ENCODE measurements around the gene RETN. TPM values are rescaled to one million over a fixed set of nuclear protein-coding genes. Genes with fewer than 3 reads are reported as not detected.

The RETN gene
- total RNA-seq, 2 donors from 2014 or later = not detected

DNA sequence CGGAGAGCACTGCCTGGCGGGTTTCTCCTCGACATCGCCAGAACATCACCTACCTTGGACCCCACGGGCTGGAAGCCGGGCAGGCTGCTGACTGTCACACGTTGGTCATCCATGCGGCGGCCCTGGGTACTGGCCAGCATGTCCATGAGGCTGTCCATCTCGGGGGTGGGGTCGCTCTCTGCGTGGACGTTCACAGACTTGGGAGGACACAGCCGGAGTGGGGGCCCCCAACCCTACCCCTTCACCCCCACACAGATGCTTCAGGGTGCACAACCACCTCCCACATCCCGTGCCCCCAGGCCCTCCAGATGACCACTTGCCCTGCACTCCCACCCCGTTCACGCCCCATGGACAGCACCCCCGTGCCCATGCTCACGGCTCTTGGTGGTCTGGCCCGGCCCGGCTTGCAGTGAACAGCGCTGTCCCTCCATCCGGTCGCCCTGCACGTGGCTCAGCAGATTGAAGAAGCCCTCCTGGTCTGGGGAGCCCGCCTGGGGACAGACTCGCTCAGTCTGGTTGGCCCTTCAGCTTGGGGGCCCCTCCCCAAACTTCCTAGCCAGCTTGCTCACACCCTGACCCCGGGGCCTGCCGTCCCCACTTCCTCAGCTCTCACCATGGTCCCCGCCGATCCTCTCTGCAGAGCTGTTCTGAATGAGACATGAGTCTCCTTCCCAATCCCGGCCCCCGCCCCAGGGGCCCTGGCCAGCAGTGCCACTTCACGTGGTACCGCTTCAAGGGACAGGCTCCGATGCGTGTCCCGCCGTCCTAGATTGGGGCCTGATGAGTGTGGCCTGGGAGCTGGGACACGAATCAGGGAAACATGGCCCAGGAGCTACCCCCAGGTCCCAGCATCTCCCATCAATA is 36.3 kb upstream of the RETN start:
- ATAC-seq (replicated peaks) = no peak
- H3K27ac Mint-ChIP-seq = no peak overlapping the region
- H3K9me3 Mint-ChIP-seq = no peaks in the 10 kb centered on the region
- H3K27me3 Mint-ChIP-seq = no peaks in the 10 kb centered on the region
- H3K4me1 Mint-ChIP-seq = peaks cover 22% of the 10 kb centered on the region
- peaks cover 34% of the 10 kb centered on the region for H3K36me3 Mint-ChIP-seq (ENCODE audit: low read depth)
- no peak overlapping the region for H3K4me3 Mint-ChIP-seq

DNA sequence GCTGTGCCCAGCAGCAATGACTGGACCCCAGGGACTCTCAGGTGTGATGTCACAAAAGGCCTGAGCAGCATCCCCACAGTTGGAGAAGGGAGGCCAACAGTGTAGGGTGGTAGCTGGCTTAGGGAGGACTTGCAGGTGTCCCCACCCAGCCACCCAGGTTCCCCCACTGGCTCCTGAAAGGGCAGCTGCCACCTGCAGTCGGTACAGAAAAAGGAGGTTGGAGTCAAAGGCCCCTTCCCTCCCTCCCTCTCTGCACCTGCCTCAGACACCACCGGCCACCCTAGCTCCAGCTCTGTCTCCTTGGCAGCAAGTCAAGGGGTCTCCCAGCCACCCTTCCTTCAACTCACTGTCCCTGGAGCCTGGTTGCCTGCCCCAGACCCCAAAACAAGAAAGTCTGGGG is 35.2 kb upstream of the RETN start, which contains the start of gene PCP2:
Gene PCP2, minus strand, starts transcription at position 22 of the 400 bp plus-strand sequence. CDS start 262 bp downstream, outside the sequence.
- Mint-ChIP-seq H3K4me3 (peak within 1 kb of the TSS; percentile 83), H3K36me3 (ENCODE audit: low read depth) (peaks cover 34% of the 10 kb centered on the region), H3K4me1 (peaks cover 16% of the 10 kb centered on the region), H3K27ac (peak within 1 kb of the TSS; percentile 28), H3K9me3 (no peaks in the 10 kb centered on the region), H3K27me3 (no peaks in the 10 kb centered on the region)
- ATAC-seq (replicated peaks) = no peak

DNA sequence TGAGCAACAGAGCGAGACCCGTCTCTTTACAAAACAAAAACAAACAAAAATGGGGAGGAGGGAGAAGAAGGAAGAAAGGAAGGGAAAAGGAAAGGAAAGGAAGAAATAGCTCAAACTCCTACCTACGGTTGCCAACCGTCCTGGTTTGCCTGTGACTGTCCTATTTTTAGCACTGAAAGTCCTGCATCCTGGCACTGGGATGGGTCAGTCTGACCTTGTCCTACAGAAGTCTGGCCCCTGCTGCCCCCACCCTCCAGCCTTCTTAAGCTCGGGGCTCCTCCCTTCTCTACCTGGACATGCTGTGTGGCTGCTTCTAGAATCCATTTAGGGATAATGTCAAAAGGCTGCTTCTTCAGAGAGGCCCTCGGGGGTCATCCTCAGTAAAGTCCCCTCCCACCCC is 33.2 kb upstream of the RETN start:
- Mint-ChIP-seq H3K4me3 (peak overlapping the region; percentile 83), H3K27ac (peak overlapping the region; percentile 88), H3K36me3 (ENCODE audit: low read depth) (peaks cover 39% of the 10 kb centered on the region), H3K4me1 (peaks cover 15% of the 10 kb centered on the region), H3K27me3 (no peaks in the 10 kb centered on the region), H3K9me3 (no peaks in the 10 kb centered on the region)
- no peak for ATAC-seq (replicated peaks)

DNA sequence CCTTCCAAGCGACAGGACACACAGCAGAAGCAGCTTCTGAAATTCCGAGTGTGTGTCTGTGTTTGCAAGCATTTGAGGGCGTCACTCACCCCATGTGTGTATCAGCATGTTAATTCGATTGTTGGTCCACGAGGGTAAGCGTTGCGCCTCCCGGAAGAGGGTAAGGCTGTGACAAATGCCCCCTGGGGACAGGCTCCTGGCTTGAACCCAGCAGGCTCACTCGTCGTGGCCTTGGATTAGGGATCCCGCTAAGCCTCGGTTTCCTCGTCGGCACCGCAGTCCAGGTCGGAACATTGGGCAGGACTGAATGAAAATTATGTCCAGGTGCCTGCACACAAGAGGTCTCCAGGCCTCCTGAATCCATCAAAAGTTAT is 32.5 kb upstream of the RETN start:
- H3K9me3 Mint-ChIP-seq = no peaks in the 10 kb centered on the region
- no peaks in the 10 kb centered on the region for H3K27me3 Mint-ChIP-seq
- ATAC-seq (replicated peaks) = no peak
- peak overlapping the region; percentile 88 for H3K27ac Mint-ChIP-seq
- peak overlapping the region; percentile 83 for H3K4me3 Mint-ChIP-seq
- H3K4me1 Mint-ChIP-seq = peaks cover 15% of the 10 kb centered on the region
- peaks cover 39% of the 10 kb centered on the region for H3K36me3 Mint-ChIP-seq (ENCODE audit: low read depth)

DNA sequence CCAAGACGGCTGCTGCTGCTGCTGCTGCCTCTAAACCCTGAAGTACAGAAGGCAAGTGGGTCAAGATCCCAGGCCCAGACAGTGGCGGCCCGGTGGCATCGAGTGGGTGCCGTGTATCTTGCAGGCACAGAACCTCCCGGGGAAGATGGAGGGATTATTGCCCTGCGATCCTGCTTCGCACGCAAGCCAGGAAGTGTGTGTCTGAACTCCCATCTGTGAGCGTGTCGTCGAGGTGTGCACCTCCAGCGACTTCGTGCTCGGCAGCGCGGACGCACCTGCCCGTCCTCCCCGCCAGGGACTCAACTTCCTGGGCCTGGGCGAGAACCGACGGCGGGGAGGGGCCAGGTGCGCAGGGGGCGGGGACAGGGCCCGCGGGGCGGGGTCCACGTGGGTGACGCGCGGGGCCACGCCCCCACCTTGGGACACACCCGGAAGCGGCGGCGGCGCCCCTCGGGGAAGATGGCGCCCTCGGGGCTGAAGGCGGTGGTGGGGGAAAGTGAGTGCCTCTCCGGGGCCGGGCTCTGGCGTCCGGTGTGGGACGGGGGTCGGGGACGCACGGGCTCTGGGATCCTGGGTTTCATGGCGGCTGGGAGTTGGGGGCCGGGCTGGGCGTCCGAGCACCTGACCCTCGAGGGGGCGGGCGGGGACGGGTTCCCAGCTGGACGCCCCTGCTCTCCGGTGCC is 32.0 kb upstream of the RETN start, which contains the start of gene STXBP2:
Gene STXBP2, plus strand, starts transcription at position 420 of the 683 bp plus-strand sequence. Its CDS starts 40 bp downstream, at position 460.
- H3K4me3 Mint-ChIP-seq = peak within 1 kb of the TSS; percentile 83
- H3K9me3 Mint-ChIP-seq = no peaks in the 10 kb centered on the region
- H3K4me1 Mint-ChIP-seq = peaks cover 15% of the 10 kb centered on the region
- H3K36me3 Mint-ChIP-seq (ENCODE audit: low read depth) = peaks cover 34% of the 10 kb centered on the region
- peak; percentile 98 for ATAC-seq (replicated peaks)
- peak within 1 kb of the TSS; percentile 88 for H3K27ac Mint-ChIP-seq
- H3K27me3 Mint-ChIP-seq = no peaks in the 10 kb centered on the region

DNA sequence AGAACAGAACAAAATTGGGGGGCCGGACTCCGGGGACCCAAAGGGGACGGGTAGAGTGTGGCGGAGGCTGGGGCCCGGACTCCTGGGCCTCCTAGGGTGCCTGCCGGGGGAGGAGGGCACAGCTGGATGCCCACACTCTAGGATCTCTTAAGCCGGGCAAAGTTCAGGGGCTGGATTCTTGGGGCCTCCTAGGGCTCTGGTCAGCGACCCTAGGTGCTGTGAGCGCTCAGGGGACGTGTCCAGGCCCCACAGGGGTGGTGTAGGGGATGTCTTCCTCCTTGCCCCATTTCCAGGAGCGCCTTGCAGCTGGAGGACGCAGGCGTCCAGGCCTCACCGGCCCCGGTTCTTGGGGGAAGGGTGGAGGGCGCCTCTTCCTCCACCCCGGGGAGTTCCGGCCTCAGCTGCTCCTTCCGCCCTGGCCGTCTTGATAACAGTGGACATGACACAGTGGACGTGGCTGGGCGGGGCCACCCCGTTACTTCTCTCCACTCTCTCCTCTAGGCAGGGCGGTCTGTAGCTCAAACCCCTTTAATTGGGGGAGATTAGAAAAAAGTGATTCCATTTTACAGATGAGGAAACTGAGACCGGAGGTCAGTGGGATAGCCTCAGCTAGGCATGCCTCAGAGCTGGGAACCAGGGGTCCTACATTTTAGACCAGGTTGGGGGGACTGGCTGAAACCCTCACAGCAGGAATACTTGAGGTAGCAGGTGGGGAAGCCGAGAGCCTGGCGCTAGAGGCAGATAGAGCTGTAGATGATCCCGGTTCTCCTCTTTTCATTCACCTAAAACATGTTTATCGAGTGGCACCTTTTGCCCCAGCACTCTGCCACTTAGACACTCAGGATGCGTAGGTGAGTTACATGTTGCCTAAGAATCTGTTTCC is 31.2 kb upstream of the RETN start:
- H3K4me1 Mint-ChIP-seq = peaks cover 15% of the 10 kb centered on the region
- peak; percentile 37 for ATAC-seq (replicated peaks)
- no peaks in the 10 kb centered on the region for H3K9me3 Mint-ChIP-seq
- peak overlapping the region; percentile 88 for H3K27ac Mint-ChIP-seq
- H3K27me3 Mint-ChIP-seq = no peaks in the 10 kb centered on the region
- peaks cover 33% of the 10 kb centered on the region for H3K36me3 Mint-ChIP-seq (ENCODE audit: low read depth)
- H3K4me3 Mint-ChIP-seq = peak overlapping the region; percentile 83

DNA sequence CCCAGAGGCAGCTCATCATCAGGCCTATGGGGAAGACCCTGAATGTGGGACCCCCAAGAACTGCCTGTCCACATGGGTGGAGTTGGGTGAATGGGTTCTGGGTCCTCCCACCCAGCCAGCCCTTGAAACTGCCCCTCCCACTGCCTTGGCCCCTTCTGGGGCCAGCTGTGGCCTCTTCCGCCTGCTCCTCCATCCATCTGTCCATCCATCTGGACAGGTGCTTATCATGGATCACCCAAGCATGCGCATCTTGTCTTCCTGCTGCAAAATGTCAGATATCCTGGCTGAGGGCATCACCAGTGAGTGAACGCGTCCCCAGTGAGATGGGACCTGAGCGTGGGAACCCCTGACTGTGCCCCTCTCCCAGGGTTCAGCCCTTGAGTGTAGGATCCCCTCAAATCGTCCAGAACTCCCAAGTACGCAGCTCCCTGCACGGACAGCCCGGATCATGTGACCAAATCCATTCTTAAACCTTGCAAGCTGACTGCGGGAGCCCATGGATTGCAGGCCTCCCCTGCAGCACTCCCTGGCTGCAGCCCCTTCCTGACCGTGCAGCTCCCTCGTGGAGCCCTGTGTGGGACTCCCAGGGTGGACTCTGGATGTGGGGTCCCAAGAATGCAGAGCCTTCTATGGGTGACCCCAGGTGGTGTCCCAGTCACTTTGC is 29.9 kb upstream of the RETN start:
- H3K27ac Mint-ChIP-seq = no peak overlapping the region
- no peaks in the 10 kb centered on the region for H3K27me3 Mint-ChIP-seq
- no peaks in the 10 kb centered on the region for H3K9me3 Mint-ChIP-seq
- peak overlapping the region; percentile 23 for H3K4me3 Mint-ChIP-seq
- ATAC-seq (replicated peaks) = no peak
- H3K36me3 Mint-ChIP-seq (ENCODE audit: low read depth) = peaks cover 30% of the 10 kb centered on the region
- peaks cover 15% of the 10 kb centered on the region for H3K4me1 Mint-ChIP-seq

DNA sequence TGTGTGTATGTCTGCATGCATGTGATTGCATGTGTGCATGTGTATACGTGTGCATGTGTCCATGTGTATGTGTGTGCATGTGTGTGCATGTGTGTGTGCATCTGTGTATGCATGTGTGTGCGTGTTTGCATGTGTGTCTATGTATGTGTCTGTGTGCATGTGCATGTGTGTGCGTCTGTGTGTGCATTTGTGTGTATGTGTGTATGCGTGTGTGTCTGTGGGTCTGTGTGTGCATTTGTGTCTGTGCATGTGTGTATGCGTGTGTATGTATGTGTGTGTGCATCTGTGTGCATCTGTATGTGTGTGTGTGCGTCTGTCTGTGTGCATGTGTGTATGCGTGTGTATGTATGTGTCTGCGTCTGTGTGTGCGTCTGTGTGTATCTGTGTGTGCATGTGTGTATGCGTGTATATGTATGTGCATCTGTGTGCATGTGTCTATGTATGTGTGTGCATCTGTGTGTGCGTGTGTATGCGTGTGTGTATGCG is 28.9 kb upstream of the RETN start:
- Mint-ChIP-seq H3K4me1 (peaks cover 11% of the 10 kb centered on the region), H3K9me3 (no peaks in the 10 kb centered on the region), H3K36me3 (ENCODE audit: low read depth) (peaks cover 30% of the 10 kb centered on the region), H3K4me3 (no peak overlapping the region), H3K27ac (no peak overlapping the region), H3K27me3 (no peaks in the 10 kb centered on the region)
- no peak for ATAC-seq (replicated peaks)

DNA sequence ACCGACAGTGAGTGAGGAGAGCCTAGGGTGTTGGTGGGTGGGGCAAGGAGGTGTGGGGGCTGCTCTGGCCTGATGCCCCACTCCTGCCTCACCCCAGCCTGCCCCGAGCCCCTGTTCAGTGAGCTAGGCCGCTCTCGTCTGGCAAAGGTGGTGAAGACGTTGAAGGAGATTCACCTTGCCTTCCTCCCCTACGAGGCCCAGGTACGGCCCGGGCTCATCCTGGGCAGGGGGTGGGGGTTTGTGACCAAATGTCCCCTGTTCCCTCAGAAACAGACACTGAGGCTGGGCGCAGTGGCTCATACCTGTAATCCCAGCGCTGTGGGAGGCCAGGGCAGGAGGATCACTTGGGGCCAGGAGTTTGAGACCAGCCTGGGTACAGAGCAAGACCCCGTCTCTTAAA is 28.0 kb upstream of the RETN start:
- Mint-ChIP-seq H3K4me1 (peaks cover 11% of the 10 kb centered on the region), H3K27ac (no peak overlapping the region), H3K27me3 (no peaks in the 10 kb centered on the region), H3K4me3 (no peak overlapping the region), H3K9me3 (no peaks in the 10 kb centered on the region), H3K36me3 (ENCODE audit: low read depth) (peaks cover 34% of the 10 kb centered on the region)
- no peak for ATAC-seq (replicated peaks)

DNA sequence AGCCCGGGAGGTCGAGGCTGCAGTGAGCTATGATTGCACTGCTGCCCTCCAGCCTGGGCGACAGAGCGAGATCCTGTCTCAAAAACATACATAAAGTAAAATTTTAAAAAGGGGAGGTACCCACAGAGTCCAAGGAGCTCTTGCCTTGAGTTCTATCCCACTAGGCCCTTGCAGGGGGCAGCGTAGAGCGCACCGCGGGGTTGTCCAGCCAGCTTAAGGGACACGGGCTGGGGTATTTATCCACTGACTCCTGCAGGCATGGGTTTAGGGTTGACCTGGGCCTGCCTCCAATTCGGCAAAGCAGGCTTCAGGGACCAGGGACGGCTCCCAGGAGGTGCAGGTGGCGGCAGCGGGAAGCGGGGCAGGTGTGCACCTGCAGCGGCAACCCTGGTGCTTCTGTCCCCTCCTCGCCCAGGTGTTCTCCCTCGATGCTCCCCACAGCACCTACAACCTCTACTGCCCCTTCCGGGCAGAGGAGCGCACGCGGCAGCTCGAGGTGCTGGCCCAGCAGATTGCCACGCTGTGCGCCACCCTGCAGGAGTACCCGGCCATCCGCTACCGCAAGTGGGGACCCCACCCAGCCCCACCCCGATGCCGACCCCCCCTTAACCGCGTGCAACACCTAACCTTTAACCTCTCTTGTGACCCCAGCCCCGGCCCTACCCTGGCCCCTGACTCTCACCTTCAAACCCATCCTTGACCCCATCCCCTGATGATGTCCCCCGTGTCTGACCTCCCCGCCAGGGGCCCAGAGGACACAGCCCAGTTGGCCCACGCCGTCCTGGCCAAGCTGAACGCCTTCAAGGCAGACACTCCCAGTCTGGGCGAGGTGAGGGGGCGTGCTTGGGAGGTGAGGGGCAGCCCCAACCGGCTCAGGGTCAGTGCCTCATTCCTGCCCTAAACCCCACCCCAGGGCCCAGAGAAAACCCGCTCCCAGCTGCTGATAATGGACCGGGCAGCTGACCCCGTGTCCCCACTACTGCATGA is 27.3 kb upstream of the RETN start:
- peaks cover 11% of the 10 kb centered on the region for H3K4me1 Mint-ChIP-seq
- H3K27ac Mint-ChIP-seq = no peak overlapping the region
- no peaks in the 10 kb centered on the region for H3K9me3 Mint-ChIP-seq
- no peaks in the 10 kb centered on the region for H3K27me3 Mint-ChIP-seq
- no peak overlapping the region for H3K4me3 Mint-ChIP-seq
- no peak for ATAC-seq (replicated peaks)
- H3K36me3 Mint-ChIP-seq (ENCODE audit: low read depth) = peaks cover 37% of the 10 kb centered on the region

DNA sequence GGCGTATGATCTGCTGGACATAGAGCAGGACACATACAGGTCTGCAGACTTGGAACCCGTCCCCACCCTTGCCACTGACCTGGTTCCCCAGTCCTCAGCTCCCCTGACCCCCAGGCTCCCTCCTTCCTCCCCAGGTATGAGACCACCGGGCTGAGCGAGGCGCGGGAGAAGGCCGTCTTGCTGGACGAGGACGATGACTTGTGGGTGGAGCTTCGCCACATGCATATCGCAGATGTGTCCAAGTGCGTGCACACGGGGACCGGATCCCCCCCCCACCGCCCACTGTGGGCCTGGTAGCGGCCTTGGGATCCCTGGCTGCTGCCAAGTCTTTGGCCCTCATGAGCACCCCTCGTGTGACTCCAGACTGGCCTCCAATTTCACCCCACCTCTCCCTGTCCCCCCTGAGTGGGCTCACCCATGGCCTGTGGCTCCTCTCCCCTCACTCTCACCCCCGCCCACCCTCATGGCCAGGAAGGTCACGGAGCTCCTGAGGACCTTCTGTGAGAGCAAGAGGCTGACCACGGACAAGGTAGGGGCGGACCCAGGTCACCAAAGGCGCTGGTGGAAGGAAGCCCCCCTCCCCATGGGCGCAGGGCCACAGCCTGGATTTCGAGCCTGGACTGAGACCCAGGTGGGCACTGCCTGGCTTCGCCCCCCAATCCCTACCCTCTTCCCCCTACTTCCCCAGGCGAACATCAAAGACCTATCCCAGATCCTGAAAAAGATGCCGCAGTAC is 26.4 kb upstream of the RETN start:
- H3K9me3 Mint-ChIP-seq = no peaks in the 10 kb centered on the region
- ATAC-seq (replicated peaks) = no peak
- no peak overlapping the region for H3K27ac Mint-ChIP-seq
- H3K4me1 Mint-ChIP-seq = peaks cover 11% of the 10 kb centered on the region
- H3K36me3 Mint-ChIP-seq (ENCODE audit: low read depth) = peaks cover 37% of the 10 kb centered on the region
- no peak overlapping the region for H3K4me3 Mint-ChIP-seq
- H3K27me3 Mint-ChIP-seq = no peaks in the 10 kb centered on the region

DNA sequence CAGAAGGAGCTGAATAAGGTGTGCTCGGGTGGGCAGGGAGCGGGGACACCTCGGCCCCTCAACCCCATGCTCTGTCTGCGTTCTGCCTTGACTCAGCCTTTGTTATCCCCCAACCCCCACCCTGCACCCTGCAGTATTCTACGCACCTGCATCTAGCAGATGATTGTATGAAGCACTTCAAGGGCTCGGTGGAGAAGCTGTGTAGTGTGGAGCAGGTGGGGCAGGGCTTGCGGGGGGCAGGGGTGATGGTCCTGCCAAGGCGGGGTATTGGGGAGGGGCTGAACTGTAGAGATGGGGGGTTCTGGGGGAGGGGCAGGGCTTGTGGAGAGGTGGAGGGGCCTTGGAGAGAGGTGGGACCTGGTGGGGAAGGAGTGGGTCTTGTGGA is 25.8 kb upstream of the RETN start:
- H3K27ac Mint-ChIP-seq = no peak overlapping the region
- peaks cover 11% of the 10 kb centered on the region for H3K4me1 Mint-ChIP-seq
- no peak overlapping the region for H3K4me3 Mint-ChIP-seq
- ATAC-seq (replicated peaks) = no peak
- no peaks in the 10 kb centered on the region for H3K27me3 Mint-ChIP-seq
- H3K36me3 Mint-ChIP-seq (ENCODE audit: low read depth) = peaks cover 32% of the 10 kb centered on the region
- H3K9me3 Mint-ChIP-seq = no peaks in the 10 kb centered on the region
